ENCODE measurements around the gene ATAD3B.
"Not testable (repeated sequence)": the region's sequence is repeated elsewhere in the genome, so short reads cannot be mapped to it uniquely, and the experiment has no call there.

GRCh38 chr1:1494311-1494710 lies 22.7 kb downstream of the ATAD3B start:
- not testable (repeated sequence) for TF ChIP-seq SMC3 (conservative IDR thresholded peaks at IDR 0.05; ENCODE audit: poor library complexity); MXI1 (conservative IDR thresholded peaks at IDR 0.05; ENCODE audit: poor library complexity, severe bottlenecking)
